Activated CD8-positive, alpha-beta memory T cell treated with anti-CD3 and anti-CD28 coated beads, Interleukin-2, amount 10 ng/mL, durations not matched to agents 7 days and 5 days (primary cell): ENCODE results near the gene SPDL1. TPM values are rescaled to one million over a fixed set of nuclear protein-coding genes. Genes with fewer than 3 reads are reported as not detected.
"Not testable (repeated sequence)": the region's sequence is repeated elsewhere in the genome, so short reads cannot be mapped to it uniquely, and the experiment has no call there.

Experiments
- ATAC-seq: fragments of 150-1000 bp; cut with Tn5 transposase; one replicate; pipeline ENCODE4 v1.10.0; 2021; ENCODE audit warnings: moderate library complexity
- CTCF ChIA-PET: fragments of 350-600 bp; sonication (Branson Sonifier 250); formaldehyde crosslinking; loops from one replicate; lab custom pipeline; 2021; ENCODE audit warnings: antibody characterized with exemption; lab: Charles Lee
- DNase-seq: peaks from one replicate; pipeline ENCODE4 v3.0.0-alpha.2; 2020
- H3K27ac Mint-ChIP-seq: one replicate; pipeline ENCODE4 v1.8.0; 2021; ENCODE audit warnings: mild to moderate bottlenecking, mixed read lengths
- H3K27me3 Mint-ChIP-seq: one replicate; pipeline ENCODE4 v1.8.0; 2021; ENCODE audit warnings: mixed read lengths
- H3K36me3 Mint-ChIP-seq: one replicate; pipeline ENCODE4 v1.8.0; 2021; ENCODE audit warnings: mild to moderate bottlenecking, mixed read lengths
- H3K4me1 Mint-ChIP-seq: one replicate; pipeline ENCODE4 v1.8.0; 2021; ENCODE audit warnings: mixed read lengths
- H3K4me3 Mint-ChIP-seq: one replicate; pipeline ENCODE4 v1.8.0; 2021; ENCODE audit warnings: mild to moderate bottlenecking, moderate library complexity, mixed read lengths
- H3K9me3 Mint-ChIP-seq: one replicate; pipeline ENCODE4 v1.8.0; 2022; ENCODE audit warnings: low read depth, mixed read lengths
- total RNA-seq, 2 experiments: library from RNA; stranded (reverse); gene quantifications; one replicate each; pipeline ENCODE4 v1.2.3, GENCODE V29; 2021

The SPDL1 gene
- total RNA-seq, 2 experiments from 2014 or later: 45.6 to 48.6 TPM

DNA sequence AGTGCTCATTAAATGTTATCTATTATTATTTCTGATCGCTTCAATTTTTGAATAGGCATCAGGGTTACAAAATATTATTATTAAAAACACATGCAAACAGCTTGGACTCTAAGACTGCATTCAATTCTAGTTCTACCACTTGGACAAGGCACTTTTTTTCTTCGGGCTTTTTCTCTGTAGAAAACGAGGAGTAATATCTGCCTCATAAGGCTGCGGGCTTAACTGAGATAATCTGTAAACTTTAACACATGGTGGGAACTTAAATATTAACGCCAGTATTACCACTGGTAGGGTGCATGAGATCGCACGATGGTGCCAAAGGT is 511 bp upstream of the SPDL1 start:
- Mint-ChIP-seq H3K9me3 (no peaks in the 10 kb centered on the region), H3K36me3 (peaks cover 9% of the 10 kb centered on the region), H3K27ac (peak overlapping the region; percentile 95), H3K4me3 (peak overlapping the region; percentile 90), H3K4me1 (peaks cover 37% of the 10 kb centered on the region), H3K27me3 (peaks cover 20% of the 10 kb centered on the region)
- no peak for DNase-seq
- no peak for ATAC-seq
- CTCF ChIA-PET: interaction anchor here (0.6 to 2.1 kb wide), 5 partner anchors 52 to 788 kb away, joined by 3 to 10 read pairs (median 3); partner anchors contain the start of gene DOCK2

DNA sequence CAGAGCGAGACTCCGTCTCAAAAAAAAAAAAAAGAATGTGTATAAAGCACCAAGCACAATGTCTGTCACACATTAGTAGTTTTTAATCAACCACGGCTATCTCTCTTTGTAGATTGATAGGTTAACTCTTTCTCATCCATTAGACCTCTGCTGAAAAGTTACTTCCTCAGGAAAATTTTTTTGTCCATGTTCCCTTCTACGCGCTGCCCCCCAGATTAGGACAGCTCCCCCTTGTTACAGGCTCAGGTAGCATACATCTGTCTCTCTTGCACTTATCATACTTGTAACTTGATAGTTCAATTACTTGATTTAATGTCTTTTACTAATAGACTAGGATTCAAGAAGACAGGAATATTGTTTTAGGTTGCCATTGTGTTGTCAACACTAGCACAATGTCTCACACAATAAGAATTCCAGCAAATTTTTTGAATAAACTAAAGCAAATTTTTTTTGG is 1.5 kb downstream of the SPDL1 start:
- peaks cover 40% of the 10 kb centered on the region for H3K4me1 Mint-ChIP-seq
- CTCF ChIA-PET: no interaction called here
- no peak overlapping the region for H3K27ac Mint-ChIP-seq
- no peak for DNase-seq
- H3K9me3 Mint-ChIP-seq: no peaks in the 10 kb centered on the region
- H3K4me3 Mint-ChIP-seq: peak overlapping the region; percentile 90
- H3K36me3 Mint-ChIP-seq: peaks cover 24% of the 10 kb centered on the region
- no peak for ATAC-seq
- peaks cover 6% of the 10 kb centered on the region for H3K27me3 Mint-ChIP-seq

DNA sequence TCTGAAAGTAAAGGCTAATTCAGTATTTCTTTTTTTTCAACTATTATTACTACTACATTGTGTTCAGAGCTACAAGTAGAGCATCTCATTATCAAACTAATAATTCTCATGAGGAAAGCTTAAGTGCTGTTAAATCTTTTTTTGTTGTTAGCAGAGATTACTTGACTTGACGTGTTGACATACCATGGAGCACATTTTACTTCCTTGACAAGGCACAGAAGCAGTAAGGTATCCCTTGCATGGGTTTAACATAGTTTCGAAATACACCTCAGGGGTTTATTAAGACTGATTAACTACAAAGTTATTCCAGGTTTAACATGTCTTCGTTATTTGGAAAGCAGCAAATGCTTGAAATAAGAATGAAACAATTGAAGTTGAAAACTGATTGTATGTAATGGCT is 7.0 kb downstream of the SPDL1 start:
- H3K4me1 Mint-ChIP-seq: peaks cover 17% of the 10 kb centered on the region
- H3K9me3 Mint-ChIP-seq: no peaks in the 10 kb centered on the region
- no peak for DNase-seq
- CTCF ChIA-PET: no interaction called here
- peaks cover 60% of the 10 kb centered on the region for H3K36me3 Mint-ChIP-seq
- no peak for ATAC-seq
- no peak overlapping the region for H3K27ac Mint-ChIP-seq
- H3K4me3 Mint-ChIP-seq: no peak overlapping the region
- H3K27me3 Mint-ChIP-seq: no peaks in the 10 kb centered on the region

DNA sequence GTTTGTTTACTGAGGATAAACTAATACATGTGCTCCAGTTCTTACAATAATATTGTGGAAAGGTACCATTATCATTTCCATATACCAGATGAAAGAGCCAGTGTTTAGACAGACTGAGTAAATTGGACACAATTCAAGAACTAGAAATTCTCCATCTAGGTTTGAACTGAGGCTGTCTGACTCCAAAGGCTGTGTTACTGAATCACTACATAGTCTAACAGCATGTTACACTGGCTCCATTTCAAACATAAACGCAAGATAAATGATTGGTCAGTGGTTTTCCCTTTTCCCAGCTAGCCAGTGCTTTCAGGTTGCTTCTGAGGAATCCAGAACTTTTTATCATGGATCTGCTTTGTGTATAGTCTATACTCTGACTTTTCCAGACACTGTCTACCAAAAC is 8.1 kb downstream of the SPDL1 start:
- Mint-ChIP-seq H3K27me3 (no peaks in the 10 kb centered on the region), H3K4me3 (no peak overlapping the region), H3K27ac (no peak overlapping the region), H3K36me3 (peaks cover 56% of the 10 kb centered on the region), H3K4me1 (peaks cover 7% of the 10 kb centered on the region), H3K9me3 (no peaks in the 10 kb centered on the region)
- CTCF ChIA-PET: interaction anchor here (0.7 to 1.1 kb wide), 2 partner anchors 8 to 11 kb away, joined by 3 read pairs; no protein-coding TSS in a partner anchor
- no peak for ATAC-seq
- no peak for DNase-seq

DNA sequence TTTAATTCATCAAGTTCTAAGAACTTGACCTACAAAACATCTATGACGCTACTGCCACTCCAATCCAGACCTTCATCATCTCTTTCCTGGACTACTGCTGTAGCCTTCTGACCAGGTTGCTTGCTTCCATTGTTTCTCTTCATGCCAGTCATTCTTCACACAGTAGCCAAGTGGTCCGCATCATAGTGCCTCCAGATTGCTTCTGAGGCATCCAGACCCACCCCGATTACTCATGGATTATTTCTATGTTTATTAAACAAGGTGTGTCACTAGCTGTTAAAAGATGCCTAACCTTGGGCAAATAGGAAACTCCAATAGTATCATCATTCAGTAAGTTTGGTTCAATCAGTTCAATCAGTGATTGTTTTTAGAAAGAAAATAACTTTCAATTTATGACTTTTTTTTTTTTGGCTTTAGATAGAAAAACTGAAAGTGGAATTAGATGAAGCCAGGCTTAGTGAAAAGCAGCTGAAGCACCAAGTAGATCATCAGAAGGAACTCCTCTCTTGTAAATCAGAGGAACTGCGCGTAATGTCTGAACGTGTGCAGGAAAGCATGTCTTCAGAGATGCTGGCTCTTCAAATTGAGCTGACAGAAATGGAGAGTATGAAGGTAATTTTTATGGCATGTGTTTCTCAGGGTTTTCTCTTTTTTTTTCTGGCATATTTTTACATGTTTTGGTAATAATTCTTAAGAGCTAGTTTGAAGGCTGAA is 9.5 kb downstream of the SPDL1 start:
- Mint-ChIP-seq H3K9me3 (no peaks in the 10 kb centered on the region), H3K4me1 (peaks cover 2% of the 10 kb centered on the region), H3K4me3 (no peak overlapping the region), H3K27me3 (no peaks in the 10 kb centered on the region), H3K36me3 (peaks cover 66% of the 10 kb centered on the region), H3K27ac (no peak overlapping the region)
- CTCF ChIA-PET: interaction anchor here (1.3 to 2.2 kb wide), 2 partner anchors 12 kb away, joined by 3 to 6 read pairs; no protein-coding TSS in a partner anchor
- ATAC-seq (no peak), DNase-seq (no peak)

DNA sequence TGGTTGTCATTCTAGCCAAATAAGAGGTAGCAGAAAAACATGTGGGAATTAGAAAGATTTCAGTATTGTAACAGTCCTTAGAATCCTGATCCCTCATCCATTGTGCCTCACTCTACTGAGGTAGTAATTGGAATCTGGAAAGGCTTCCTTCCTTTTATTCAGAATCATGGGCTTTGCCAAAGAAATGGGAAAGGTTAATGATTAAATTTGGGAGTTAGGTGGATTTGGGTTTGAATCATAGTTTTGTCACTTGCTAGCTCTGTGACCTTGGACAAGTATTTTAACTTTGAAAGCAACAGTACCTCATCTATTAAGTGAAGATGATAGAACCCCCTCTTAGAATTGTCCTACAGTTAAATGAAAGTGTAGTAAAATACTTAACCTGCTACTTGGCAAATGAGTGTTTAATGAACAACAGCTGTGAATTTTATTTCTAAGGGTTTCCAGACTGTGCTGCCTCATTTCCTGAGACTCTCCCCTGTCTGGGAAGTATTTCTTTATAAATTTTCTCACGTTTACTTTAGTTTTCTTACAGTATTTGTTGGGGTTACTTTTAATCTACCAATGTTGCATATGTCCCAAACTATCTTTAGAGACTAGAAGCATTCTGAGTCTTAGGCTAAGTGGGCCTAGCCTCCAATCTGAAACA is 11.7 kb downstream of the SPDL1 start:
- Mint-ChIP-seq H3K9me3 (no peaks in the 10 kb centered on the region), H3K36me3 (peaks cover 62% of the 10 kb centered on the region), H3K4me1 (no peaks in the 10 kb centered on the region), H3K27ac (no peak overlapping the region), H3K4me3 (no peak overlapping the region), H3K27me3 (no peaks in the 10 kb centered on the region)
- CTCF ChIA-PET: interaction anchor here (2.2 kb wide), 1 partner anchor 14 kb away, joined by 6 read pairs; no protein-coding TSS in a partner anchor
- DNase-seq: no peak
- no peak for ATAC-seq

DNA sequence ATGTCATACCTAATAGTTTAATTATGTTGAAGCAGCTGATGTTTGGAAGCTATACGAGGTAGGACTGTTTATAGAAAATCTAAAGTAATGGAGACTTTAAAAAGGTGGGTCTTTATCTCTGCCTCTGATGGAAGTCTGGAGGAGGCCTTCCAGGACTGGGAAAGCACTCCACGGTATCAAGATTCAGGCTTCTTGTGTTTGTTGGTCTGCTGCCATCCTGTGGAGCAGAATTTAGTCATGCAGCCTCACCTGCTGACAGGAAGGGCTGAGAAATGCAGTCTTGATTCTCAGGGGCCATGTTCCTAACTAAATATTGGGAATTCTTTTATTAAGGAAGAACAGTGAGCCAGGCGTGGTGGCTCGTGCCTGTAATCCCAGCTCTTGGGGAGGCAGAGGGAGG is 15.9 kb downstream of the SPDL1 start:
- no peak overlapping the region for H3K27ac Mint-ChIP-seq
- H3K36me3 Mint-ChIP-seq: peaks cover 59% of the 10 kb centered on the region
- no peaks in the 10 kb centered on the region for H3K27me3 Mint-ChIP-seq
- CTCF ChIA-PET: no interaction called here
- no peaks in the 10 kb centered on the region for H3K4me1 Mint-ChIP-seq
- H3K9me3 Mint-ChIP-seq: no peaks in the 10 kb centered on the region
- ATAC-seq: no peak
- no peak for DNase-seq
- no peak overlapping the region for H3K4me3 Mint-ChIP-seq

DNA sequence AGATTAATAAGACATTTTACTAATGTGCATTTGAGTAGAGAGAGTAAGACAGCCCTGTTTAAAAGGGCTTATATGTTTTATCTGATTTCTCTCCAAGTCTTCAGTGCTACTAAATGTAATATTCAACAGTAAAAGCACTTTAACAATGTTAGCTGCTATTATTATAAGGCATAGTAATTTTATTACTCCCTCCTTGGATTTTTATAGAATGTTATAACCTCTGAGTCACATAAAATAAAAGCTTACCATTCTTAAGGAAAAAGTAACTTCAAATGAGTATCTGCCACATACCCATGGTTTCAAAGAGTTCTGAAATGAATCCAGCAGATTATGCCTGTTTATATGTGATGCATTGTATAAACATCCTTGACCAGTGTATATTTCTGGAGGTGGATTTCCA is 19.0 kb downstream of the SPDL1 start:
- no peak for DNase-seq
- no peaks in the 10 kb centered on the region for H3K4me1 Mint-ChIP-seq
- peaks cover 55% of the 10 kb centered on the region for H3K36me3 Mint-ChIP-seq
- no peak overlapping the region for H3K27ac Mint-ChIP-seq
- CTCF ChIA-PET: no interaction called here
- H3K27me3 Mint-ChIP-seq: peaks cover 4% of the 10 kb centered on the region
- H3K9me3 Mint-ChIP-seq: no peaks in the 10 kb centered on the region
- no peak overlapping the region for H3K4me3 Mint-ChIP-seq
- ATAC-seq: no peak

DNA sequence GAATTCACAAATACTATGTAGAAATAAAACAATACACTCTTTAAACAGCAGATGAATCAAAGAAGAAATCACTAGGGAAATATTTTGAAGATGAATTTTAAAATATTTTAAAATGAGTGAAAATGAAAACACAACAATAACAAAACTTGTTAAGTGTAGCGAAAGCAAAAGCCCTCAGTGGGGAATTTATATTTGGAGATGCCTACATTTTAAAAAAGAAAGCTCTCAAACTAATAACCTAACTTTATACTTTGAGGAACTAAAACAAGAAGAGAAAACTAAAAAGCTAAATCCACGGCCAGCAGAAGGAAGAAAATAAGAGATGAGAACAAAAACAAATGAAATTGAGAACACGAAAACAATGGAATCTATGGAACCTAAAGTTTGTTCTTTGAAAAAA is 22.7 kb downstream of the SPDL1 start:
- Mint-ChIP-seq H3K36me3 (peaks cover 34% of the 10 kb centered on the region), H3K4me3 (no peak overlapping the region), H3K4me1 (no peaks in the 10 kb centered on the region), H3K27ac (no peak overlapping the region), H3K9me3 (no peaks in the 10 kb centered on the region), H3K27me3 (peaks cover 24% of the 10 kb centered on the region)
- no peak for DNase-seq
- CTCF ChIA-PET: no interaction called here
- no peak for ATAC-seq

DNA sequence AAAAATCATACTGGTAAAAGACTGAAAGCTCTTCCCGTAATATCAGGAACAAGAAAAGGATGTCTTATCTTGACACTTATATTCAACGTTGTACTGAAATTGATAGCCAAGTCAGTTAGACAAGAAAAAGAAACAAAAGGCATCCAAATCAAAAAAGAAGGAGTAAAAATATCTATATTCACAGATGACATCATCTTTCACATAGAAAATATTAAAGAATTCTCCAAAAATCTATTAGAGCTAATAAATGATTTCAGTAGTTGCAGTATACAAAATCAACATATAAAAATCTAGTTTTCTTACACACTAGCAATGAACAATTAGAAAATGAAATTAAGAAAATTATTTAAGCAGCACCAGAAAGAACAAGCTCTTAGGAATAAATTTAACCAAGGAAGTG is 24.3 kb downstream of the SPDL1 start:
- Mint-ChIP-seq H3K9me3 (peaks cover under 1% of the 10 kb centered on the region), H3K27ac (no peak overlapping the region), H3K4me3 (no peak overlapping the region), H3K36me3 (peaks cover 25% of the 10 kb centered on the region), H3K27me3 (peaks cover 38% of the 10 kb centered on the region), H3K4me1 (no peaks in the 10 kb centered on the region)
- CTCF ChIA-PET: interaction anchor here (0.7 kb wide), 1 partner anchor 24 kb away, joined by 3 read pairs; no protein-coding TSS in a partner anchor
- ATAC-seq (no peak), DNase-seq (no peak)

DNA sequence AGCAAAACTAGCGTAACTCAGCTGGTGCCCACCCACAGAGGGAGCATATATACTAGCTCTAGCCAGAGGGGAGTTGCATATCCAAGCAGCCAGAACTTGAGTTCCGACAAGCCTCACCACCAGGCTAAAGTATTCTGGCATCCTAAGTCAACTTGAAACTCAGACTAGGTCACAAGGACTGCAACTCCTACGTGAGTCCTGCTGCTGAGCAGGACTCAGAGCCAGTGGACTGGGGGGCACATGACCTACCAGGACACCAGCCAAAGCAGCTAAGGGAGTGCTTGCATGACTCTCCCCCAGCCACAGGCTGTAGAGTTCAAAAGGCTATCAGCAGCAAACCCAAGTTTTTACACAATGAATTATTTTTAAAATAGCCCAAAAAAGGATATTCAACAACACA is 26.1 kb downstream of the SPDL1 start:
- CTCF ChIA-PET: no interaction called here
- H3K36me3 Mint-ChIP-seq: peaks cover 16% of the 10 kb centered on the region
- H3K4me3 Mint-ChIP-seq: no peak overlapping the region
- ATAC-seq: no peak
- no peak overlapping the region for H3K27ac Mint-ChIP-seq
- no peak for DNase-seq
- H3K27me3 Mint-ChIP-seq: peaks cover 43% of the 10 kb centered on the region
- peaks cover 2% of the 10 kb centered on the region for H3K9me3 Mint-ChIP-seq
- no peaks in the 10 kb centered on the region for H3K4me1 Mint-ChIP-seq

DNA sequence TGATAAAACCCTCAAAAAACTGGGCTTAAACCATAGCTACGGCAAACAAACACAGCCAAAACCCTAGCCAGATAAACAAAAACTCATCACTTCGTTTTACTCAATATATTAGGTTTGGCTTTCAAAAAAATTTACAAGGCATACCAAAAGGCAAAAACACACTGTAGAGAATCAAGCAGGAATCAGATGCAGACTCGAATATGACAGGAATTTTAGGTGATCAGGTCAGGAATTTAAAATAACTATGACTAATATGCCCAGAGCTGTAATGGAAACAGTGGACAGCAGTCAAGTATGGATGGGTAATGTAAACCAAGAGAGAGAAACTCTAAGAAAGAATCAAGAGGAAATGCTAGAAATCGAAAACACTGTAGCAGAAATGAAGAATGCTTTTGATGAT is 27.0 kb downstream of the SPDL1 start:
- no peak for DNase-seq
- CTCF ChIA-PET: no interaction called here
- no peak for ATAC-seq
- Mint-ChIP-seq H3K27ac (no peak overlapping the region), H3K4me3 (no peak overlapping the region), H3K27me3 (peaks cover 47% of the 10 kb centered on the region), H3K36me3 (peaks cover 9% of the 10 kb centered on the region), H3K4me1 (no peaks in the 10 kb centered on the region), H3K9me3 (peaks cover 2% of the 10 kb centered on the region)

DNA sequence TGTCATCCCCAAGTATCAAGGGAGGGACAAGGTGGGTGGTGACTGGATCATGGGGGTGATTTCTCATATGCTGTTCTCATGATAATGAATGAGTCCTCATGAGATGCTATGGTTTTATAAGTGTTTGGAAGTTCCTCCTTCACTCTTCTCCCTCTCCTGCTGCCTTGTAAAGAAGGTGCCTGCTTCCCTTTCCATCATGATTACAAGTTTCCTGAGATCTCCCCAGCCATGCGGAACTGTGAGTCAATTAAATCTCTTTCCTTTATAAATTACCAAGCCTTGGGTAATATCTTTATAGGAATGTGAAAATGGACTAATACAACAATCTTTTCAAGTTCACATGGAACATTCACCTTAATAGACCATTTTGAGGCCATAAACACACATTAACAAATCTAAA is 32.0 kb downstream of the SPDL1 start:
- peaks cover 2% of the 10 kb centered on the region for H3K36me3 Mint-ChIP-seq
- peaks cover 56% of the 10 kb centered on the region for H3K27me3 Mint-ChIP-seq
- no peak for ATAC-seq
- no peak overlapping the region for H3K27ac Mint-ChIP-seq
- no peaks in the 10 kb centered on the region for H3K4me1 Mint-ChIP-seq
- H3K4me3 Mint-ChIP-seq: no peak overlapping the region
- CTCF ChIA-PET: no interaction called here
- DNase-seq: no peak
- peaks cover 2% of the 10 kb centered on the region for H3K9me3 Mint-ChIP-seq

DNA sequence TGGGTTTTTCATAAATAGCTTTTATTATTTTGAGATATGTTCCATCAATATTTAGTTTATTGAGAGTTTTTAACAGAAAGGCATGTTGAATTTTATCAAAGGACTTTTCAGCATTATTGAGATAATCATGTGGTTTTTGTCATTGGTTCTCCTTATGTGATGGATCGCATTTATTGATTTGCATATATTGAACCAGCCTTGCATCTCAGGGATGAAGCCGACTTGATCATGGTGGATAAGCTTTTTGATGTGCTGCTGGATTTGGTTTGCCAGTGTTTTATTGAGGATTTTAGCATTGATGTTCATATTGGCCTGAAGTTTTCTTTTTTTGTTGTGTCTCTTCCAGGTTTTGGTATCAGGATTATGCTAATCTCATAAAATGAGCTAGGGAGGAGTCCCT is 40.7 kb downstream of the SPDL1 start:
- H3K4me3 Mint-ChIP-seq, DNase-seq, CTCF ChIA-PET, H3K4me1 Mint-ChIP-seq, H3K27ac Mint-ChIP-seq, H3K9me3 Mint-ChIP-seq, H3K36me3 Mint-ChIP-seq, ATAC-seq: not testable (repeated sequence)
- peaks cover 32% of the 10 kb centered on the region for H3K27me3 Mint-ChIP-seq
